IMR-90 (cell line): ENCODE data around the gene EPB41L4A.

ENCODE experiments used
- CTCF ChIP-seq: conservative IDR thresholded peaks from 2 replicates; pipeline ENCODE4 v1.5.1; 2012; ENCODE audit warnings: mild to moderate bottlenecking, low read depth, low read length, improper control_type of control experiment
- POLR2A ChIP-seq: IDR thresholded peaks from 2 replicates; pipeline ENCODE4 v1.6.1; 2012; ENCODE audit warnings: mild to moderate bottlenecking, low read depth, low read length
- RAD21 ChIP-seq: IDR thresholded peaks from 2 replicates; pipeline ENCODE4 v1.6.1; 2012; ENCODE audit warnings: low read length, improper control_type of control experiment

GRCh38 chr5:112156211-112156610 is 262.9 kb downstream of the EPB41L4A start:
- TF ChIP-seq CTCF (no peak), RAD21 (no peak), POLR2A (no peak)
